ENCODE results near the gene PNMA8C.

The PNMA8C gene

DNA sequence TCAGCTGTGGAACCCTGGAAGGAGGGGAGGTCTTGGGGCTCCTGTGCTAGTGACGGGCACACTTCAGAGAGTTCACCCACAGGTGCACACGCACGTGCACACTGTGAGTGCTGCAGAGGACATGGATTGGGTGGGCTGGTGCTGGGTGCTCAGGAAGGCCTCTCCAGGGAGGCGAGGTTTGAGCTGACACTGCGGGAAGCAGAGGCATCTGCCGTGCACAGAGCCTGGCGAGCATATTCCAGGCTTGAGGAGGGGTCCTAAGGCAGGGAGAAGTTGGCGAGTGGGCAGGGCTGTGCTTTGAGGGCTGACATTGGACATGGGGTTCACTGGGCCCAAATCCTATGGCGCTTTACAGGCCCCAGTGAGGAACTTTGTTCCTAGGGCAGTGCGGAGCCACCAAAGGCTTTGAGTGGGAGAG is 41.0 kb downstream of the PNMA8C start:
- H3K4me1 ChIP-seq (ENCODE audit: control insufficient read depth, insufficient read depth, low read length): no peaks in the 10 kb centered on the region
- no peaks in the 10 kb centered on the region for H3K9me3 ChIP-seq (ENCODE audit: control insufficient read depth, insufficient read depth, low read depth, low read length)
- ChIA-PET CTCF (no interaction called here), POLR2A (no interaction called here)
- no peak overlapping the region for H3K4me3 ChIP-seq (ENCODE audit: low read depth, low read length)
- TF ChIP-seq ZNF654 (tag by site-specific recombination; IDR thresholded peaks at IDR 0.05; ENCODE audit: low read depth): no peak
- no peak overlapping the region for H3K27ac ChIP-seq (ENCODE audit: extremely low read depth, low read depth, low read length)
- H3K36me3 ChIP-seq (ENCODE audit: control insufficient read depth in 2 of 2, insufficient read depth in 1 of 2, low read length in 2 of 2): peaks cover 46 to 91% of the 10 kb centered on the region in 2 experiments

DNA sequence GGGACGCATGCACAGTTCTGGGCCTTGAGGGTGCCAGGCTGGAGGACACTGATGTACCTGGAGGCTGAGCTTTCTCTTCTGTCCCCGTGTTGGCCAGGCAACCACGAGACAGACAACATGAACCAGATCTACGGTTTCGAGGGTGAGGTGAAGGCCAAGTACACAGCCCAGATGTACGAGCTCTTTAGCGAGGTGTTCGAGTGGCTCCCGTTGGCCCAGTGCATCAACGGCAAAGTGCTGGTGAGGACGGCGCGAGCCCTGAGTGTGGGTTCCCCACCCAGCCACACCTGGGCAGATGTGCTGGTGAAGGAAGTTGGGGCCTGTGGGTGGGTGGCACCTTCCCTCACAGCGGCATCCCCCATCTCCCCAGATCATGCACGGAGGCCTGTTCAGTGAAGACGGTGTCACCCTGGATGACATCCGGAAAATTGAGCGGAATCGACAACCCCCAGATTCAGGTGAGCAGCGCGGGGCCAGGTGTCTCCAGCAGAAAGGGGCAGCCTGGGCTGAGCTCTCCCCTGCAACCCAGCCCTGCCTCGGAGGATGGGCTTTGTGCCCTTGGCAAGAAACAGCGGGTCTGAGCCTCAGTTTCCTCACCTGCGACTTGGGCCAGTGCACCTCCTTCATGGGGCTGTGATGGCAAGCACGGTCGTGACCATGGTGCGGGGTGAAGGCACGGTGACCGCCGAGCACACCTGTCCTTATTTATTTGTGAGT is 41.6 kb downstream of the PNMA8C start:
- H3K27ac ChIP-seq (ENCODE audit: extremely low read depth, low read depth, low read length): no peak overlapping the region
- peaks cover 52 to 94% of the 10 kb centered on the region in 2 experiments for H3K36me3 ChIP-seq (ENCODE audit: control insufficient read depth in 2 of 2, insufficient read depth in 1 of 2, low read length in 2 of 2)
- H3K4me1 ChIP-seq (ENCODE audit: control insufficient read depth, insufficient read depth, low read length): no peaks in the 10 kb centered on the region
- CTCF ChIA-PET: interaction anchor here (0.7 to 4.6 kb wide), 3 partner anchors 9 to 142 kb away, joined by 3 to 26 read pairs (median 3); no protein-coding TSS in a partner anchor
- no peak overlapping the region for H3K4me3 ChIP-seq (ENCODE audit: low read depth, low read length)
- POLR2A ChIA-PET: no interaction called here
- TF ChIP-seq ZNF140 (tag by site-specific recombination; IDR thresholded peaks at IDR 0.05) (no peak), TRIM28 (IDR thresholded peaks at IDR 0.05; ENCODE audit: borderline replicate concordance, low read length) (no peak), ZNF571 (tag by site-specific recombination; IDR thresholded peaks at IDR 0.05) (no peak), ZFP41 (tag by site-specific recombination; IDR thresholded peaks at IDR 0.05; ENCODE audit: borderline replicate concordance) (no peak), ZNF214 (tag by site-specific recombination; IDR thresholded peaks at IDR 0.05; ENCODE audit: borderline replicate concordance) (no peak), ZNF133 (tag by site-specific recombination; IDR thresholded peaks at IDR 0.05) (no peak), ZNF48 (tag by site-specific recombination; IDR thresholded peaks at IDR 0.05) (no peak), ZNF561 (tag by site-specific recombination; IDR thresholded peaks at IDR 0.05; ENCODE audit: borderline replicate concordance) (no peak), INSM2 (tag by site-specific recombination; IDR thresholded peaks at IDR 0.05) (no peak)
- H3K9me3 ChIP-seq (ENCODE audit: control insufficient read depth, insufficient read depth, low read depth, low read length): no peaks in the 10 kb centered on the region

- no peak overlapping the region for H3K27ac ChIP-seq (ENCODE audit: extremely low read depth, low read depth, low read length)
- peaks cover 61 to 95% of the 10 kb centered on the region in 2 experiments for H3K36me3 ChIP-seq (ENCODE audit: control insufficient read depth in 2 of 2, insufficient read depth in 1 of 2, low read length in 2 of 2)
- no peaks in the 10 kb centered on the region for H3K9me3 ChIP-seq (ENCODE audit: control insufficient read depth, insufficient read depth, low read depth, low read length)
- ChIA-PET POLR2A (interaction anchor here (0.7 to 1.4 kb wide), 3 partner anchors 9 to 390 kb away, joined by 3 read pairs; no protein-coding TSS in a partner anchor), CTCF (interaction anchor here (0.6 to 4.6 kb wide), 5 partner anchors 10 to 128 kb away, joined by 3 to 26 read pairs (median 3); no protein-coding TSS in a partner anchor)
- no peaks in the 10 kb centered on the region for H3K4me1 ChIP-seq (ENCODE audit: control insufficient read depth, insufficient read depth, low read length)
- no peak overlapping the region for H3K4me3 ChIP-seq (ENCODE audit: low read depth, low read length)
- TF ChIP-seq ZNF239 (tag by site-specific recombination; IDR thresholded peaks at IDR 0.05): no peak
- TF ChIP-seq ZNF426 (tag by site-specific recombination; IDR thresholded peaks at IDR 0.05): no peak
- TF ChIP-seq SCRT2 (tag by site-specific recombination; IDR thresholded peaks at IDR 0.05): peak; percentile 46; the same call in 1 of the 2 replicates
Observed at GRCh38 chr19:46386151-46386550, 42.6 kb downstream of the PNMA8C start.

DNA sequence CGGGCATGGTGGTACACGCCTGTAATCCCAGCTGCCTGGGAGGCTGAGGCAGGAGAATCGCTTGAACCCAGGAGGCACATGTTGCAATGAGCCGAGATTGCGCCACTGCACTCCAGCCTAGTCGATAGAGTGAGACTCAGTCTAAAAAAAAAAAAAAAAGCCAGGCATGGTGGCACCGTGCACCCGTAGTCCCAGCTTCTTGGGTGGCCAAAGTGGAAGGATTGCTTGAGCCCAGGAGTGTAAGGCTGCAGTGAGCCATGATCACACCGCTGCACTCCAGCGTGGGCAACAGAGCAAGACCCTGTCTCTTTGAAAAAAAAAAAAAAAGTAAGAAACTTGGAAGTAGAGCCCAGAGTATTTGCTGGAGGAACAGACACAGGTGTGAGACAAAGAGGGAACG is 43.1 kb downstream of the PNMA8C start:
- POLR2A ChIA-PET: interaction anchor here (0.7 to 1.4 kb wide), 3 partner anchors 33 to 390 kb away, joined by 3 read pairs; no protein-coding TSS in a partner anchor
- no peaks in the 10 kb centered on the region for H3K9me3 ChIP-seq (ENCODE audit: control insufficient read depth, insufficient read depth, low read depth, low read length)
- CTCF ChIA-PET: interaction anchor here (0.6 to 4.6 kb wide), 5 partner anchors 10 to 128 kb away, joined by 3 to 26 read pairs (median 4); no protein-coding TSS in a partner anchor
- H3K4me3 ChIP-seq (ENCODE audit: low read depth, low read length): no peak overlapping the region
- H3K36me3 ChIP-seq (ENCODE audit: control insufficient read depth in 2 of 2, insufficient read depth in 1 of 2, low read length in 2 of 2): peaks cover 66 to 96% of the 10 kb centered on the region in 2 experiments
- TF ChIP-seq ZBTB8A (tag by site-specific recombination; IDR thresholded peaks at IDR 0.05): no peak
- no peak for TF ChIP-seq ZNF214 (tag by site-specific recombination; IDR thresholded peaks at IDR 0.05; ENCODE audit: borderline replicate concordance)
- TF ChIP-seq ZNF521 (tag by site-specific recombination; IDR thresholded peaks at IDR 0.05): no peak
- no peak for TF ChIP-seq ZNF341 (tag by site-specific recombination; IDR thresholded peaks at IDR 0.05; ENCODE audit: low read depth)
- no peak for TF ChIP-seq SP2 (tag by site-specific recombination; IDR thresholded peaks at IDR 0.05)
- TF ChIP-seq ZNF48 (tag by site-specific recombination; IDR thresholded peaks at IDR 0.05): no peak
- no peak for TF ChIP-seq ZNF658 (tag by site-specific recombination; IDR thresholded peaks at IDR 0.05)
- TF ChIP-seq ZNF335 (tag by site-specific recombination; conservative IDR thresholded peaks at IDR 0.05): no peak
- no peaks in the 10 kb centered on the region for H3K4me1 ChIP-seq (ENCODE audit: control insufficient read depth, insufficient read depth, low read length)
- no peak overlapping the region for H3K27ac ChIP-seq (ENCODE audit: extremely low read depth, low read depth, low read length)

All from HEK293 (cell line).